D721Med (cell line): ENCODE results near the gene HSD17B1.
"Not testable (repeated sequence)": the region's sequence is repeated elsewhere in the genome, so short reads cannot be mapped to it uniquely, and the experiment has no call there.

ENCODE experiments used
- DNase-seq: peaks from one replicate; pipeline ENCODE4 v3.0.0; 2011; ENCODE audit warnings: low spot score; ENCODE audit not compliant: insufficient read length
- FAIRE-seq: peaks from 2 replicates; lab custom pipeline; 2011; peaks lifted over from hg19 to GRCh38; lab: Jason Lieb, UNC
- CTCF ChIP-seq: IDR thresholded peaks from 2 replicates; pipeline ENCODE4 v1.5.1; 2012; ENCODE audit warnings: mild to moderate bottlenecking, control low read depth; ENCODE audit not compliant: insufficient read depth; ENCODE audit errors: missing control alignments

The HSD17B1 gene

GRCh38 chr17:42555122-42555622 lies 2.4 kb downstream of the HSD17B1 start:
- FAIRE-seq, result no peak
- TF ChIP-seq CTCF, result no peak

GRCh38 chr17:42555961-42556617 lies 3.4 kb downstream of the HSD17B1 start:
- DNase-seq, FAIRE-seq: not testable (repeated sequence)

More at GRCh38 chr17:42555122-42555622, 2.4 kb downstream of the HSD17B1 start:
- no peak for DNase-seq

- FAIRE-seq (no peak), DNase-seq (no peak)
Measured at GRCh38 chr17:42559075-42559474, 6.4 kb downstream of the HSD17B1 start.

GRCh38 chr17:42560246-42560645 lies 7.5 kb downstream of the HSD17B1 start:
- FAIRE-seq, result no peak
- TF ChIP-seq CTCF, result no peak

More at GRCh38 chr17:42559075-42559474, 6.4 kb downstream of the HSD17B1 start:
- TF ChIP-seq CTCF, result no peak

GRCh38 chr17:42561897-42562387 lies 9.2 kb downstream of the HSD17B1 start, which contains the start of gene COASY:
COASY (plus strand) TSS chr17:42562148; CDS start chr17:42562623, 475 bp downstream.
- FAIRE-seq, result no peak

More at GRCh38 chr17:42560246-42560645, 7.5 kb downstream of the HSD17B1 start:
- no peak for DNase-seq

GRCh38 chr17:42562388-42563142 lies 9.8 kb downstream of the HSD17B1 start:
- FAIRE-seq (no peak), DNase-seq (no peak)
- no peak for TF ChIP-seq CTCF

More at GRCh38 chr17:42561897-42562387, 9.2 kb downstream of the HSD17B1 start, which contains the start of gene COASY:
- peak; percentile 100 for DNase-seq
- no peak for TF ChIP-seq CTCF

- FAIRE-seq, result no peak
- DNase-seq, result no peak
- no peak for TF ChIP-seq CTCF
Measured at GRCh38 chr17:42563143-42563509, 10.4 kb downstream of the HSD17B1 start.
